ENCODE measurements around the gene SEPTIN8. TPM values are rescaled to one million over a fixed set of nuclear protein-coding genes. Genes with fewer than 3 reads are reported as not detected.

The SEPTIN8 gene
- total RNA-seq, 1 donor from 2014 or later = 26.9 TPM

GRCh38 chr5:132759114-132760048 lies 17.7 kb downstream of the SEPTIN8 start:
- peaks cover 1% of the 10 kb centered on the region for H3K9me3 Mint-ChIP-seq (ENCODE audit: unreplicated experiment)
- no peak overlapping the region for H3K4me3 Mint-ChIP-seq (ENCODE audit: unreplicated experiment)
- H3K27me3 Mint-ChIP-seq (ENCODE audit: unreplicated experiment) = peaks cover 8% of the 10 kb centered on the region
- peaks cover 6% of the 10 kb centered on the region for H3K36me3 Mint-ChIP-seq (ENCODE audit: unreplicated experiment)
- DNase-seq = no peak
- TF ChIP-seq, protein P1, sequence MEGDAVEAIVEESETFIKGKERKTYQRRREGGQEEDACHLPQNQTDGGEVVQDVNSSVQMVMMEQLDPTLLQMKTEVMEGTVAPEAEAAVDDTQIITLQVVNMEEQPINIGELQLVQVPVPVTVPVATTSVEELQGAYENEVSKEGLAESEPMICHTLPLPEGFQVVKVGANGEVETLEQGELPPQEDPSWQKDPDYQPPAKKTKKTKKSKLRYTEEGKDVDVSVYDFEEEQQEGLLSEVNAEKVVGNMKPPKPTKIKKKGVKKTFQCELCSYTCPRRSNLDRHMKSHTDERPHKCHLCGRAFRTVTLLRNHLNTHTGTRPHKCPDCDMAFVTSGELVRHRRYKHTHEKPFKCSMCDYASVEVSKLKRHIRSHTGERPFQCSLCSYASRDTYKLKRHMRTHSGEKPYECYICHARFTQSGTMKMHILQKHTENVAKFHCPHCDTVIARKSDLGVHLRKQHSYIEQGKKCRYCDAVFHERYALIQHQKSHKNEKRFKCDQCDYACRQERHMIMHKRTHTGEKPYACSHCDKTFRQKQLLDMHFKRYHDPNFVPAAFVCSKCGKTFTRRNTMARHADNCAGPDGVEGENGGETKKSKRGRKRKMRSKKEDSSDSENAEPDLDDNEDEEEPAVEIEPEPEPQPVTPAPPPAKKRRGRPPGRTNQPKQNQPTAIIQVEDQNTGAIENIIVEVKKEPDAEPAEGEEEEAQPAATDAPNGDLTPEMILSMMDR (IDR thresholded peaks at IDR 0.05; ENCODE audit: partially characterized antibody, unreplicated experiment) = no peak
- H3K4me1 Mint-ChIP-seq (ENCODE audit: low read depth, unreplicated experiment) = no peaks in the 10 kb centered on the region
- H3K27ac Mint-ChIP-seq (ENCODE audit: unreplicated experiment) = no peak overlapping the region

DNA sequence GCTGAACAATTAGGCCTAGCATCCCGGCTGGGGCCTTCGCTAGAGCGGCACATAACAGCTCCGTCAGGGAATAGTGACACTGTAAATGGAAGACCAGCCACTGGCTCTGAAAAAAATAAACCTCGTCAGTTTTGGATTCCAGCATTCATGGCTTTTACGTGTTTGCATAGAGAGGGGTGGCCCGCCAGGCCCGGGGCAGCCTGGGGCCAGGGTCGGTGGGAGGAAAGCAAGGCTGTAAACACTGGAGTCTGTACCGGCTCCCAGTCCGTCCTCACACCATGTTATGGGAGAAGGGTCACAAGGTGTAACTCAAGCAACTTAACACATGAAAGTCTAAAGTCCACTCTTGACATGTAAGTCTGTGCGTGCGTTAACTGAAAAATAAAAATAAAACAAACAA lies 18.6 kb downstream of the SEPTIN8 start:
- DNase-seq = no peak
- TF ChIP-seq, protein P1 (IDR thresholded peaks at IDR 0.05; ENCODE audit: partially characterized antibody, unreplicated experiment) = no peak
- H3K27me3 Mint-ChIP-seq (ENCODE audit: unreplicated experiment) = peaks cover 8% of the 10 kb centered on the region
- peaks cover 6% of the 10 kb centered on the region for H3K36me3 Mint-ChIP-seq (ENCODE audit: unreplicated experiment)
- H3K4me1 Mint-ChIP-seq (ENCODE audit: low read depth, unreplicated experiment) = no peaks in the 10 kb centered on the region
- H3K27ac Mint-ChIP-seq (ENCODE audit: unreplicated experiment) = no peak overlapping the region
- H3K9me3 Mint-ChIP-seq (ENCODE audit: unreplicated experiment) = peaks cover 1% of the 10 kb centered on the region
- no peak overlapping the region for H3K4me3 Mint-ChIP-seq (ENCODE audit: unreplicated experiment)

DNA sequence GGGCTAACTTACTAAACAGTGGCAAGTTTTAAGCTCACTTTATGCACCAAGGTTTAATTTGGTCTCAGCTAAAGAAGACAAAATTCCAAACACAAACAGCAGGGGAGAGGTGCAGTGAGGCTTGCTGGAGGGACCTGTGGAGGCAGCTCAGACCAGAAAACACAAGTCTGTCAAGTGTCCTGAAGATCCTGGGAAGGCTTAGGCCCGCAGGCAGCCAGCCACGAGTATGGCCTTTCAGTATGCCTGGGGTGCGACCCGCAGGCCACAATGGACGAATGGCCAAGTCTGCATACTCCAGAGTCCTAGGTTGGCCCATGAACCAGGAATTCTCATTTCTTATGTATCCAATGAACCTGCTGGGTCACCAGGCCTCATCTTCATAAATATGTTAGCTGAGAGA lies 20.5 kb downstream of the SEPTIN8 start:
- DNase-seq = no peak
- TF ChIP-seq, protein P1 (IDR thresholded peaks at IDR 0.05; ENCODE audit: partially characterized antibody, unreplicated experiment) = no peak
- H3K9me3 Mint-ChIP-seq (ENCODE audit: unreplicated experiment) = peaks cover 1% of the 10 kb centered on the region
- H3K4me1 Mint-ChIP-seq (ENCODE audit: low read depth, unreplicated experiment) = no peaks in the 10 kb centered on the region
- H3K36me3 Mint-ChIP-seq (ENCODE audit: unreplicated experiment) = peaks cover 6% of the 10 kb centered on the region
- H3K4me3 Mint-ChIP-seq (ENCODE audit: unreplicated experiment) = no peak overlapping the region
- peaks cover 5% of the 10 kb centered on the region for H3K27me3 Mint-ChIP-seq (ENCODE audit: unreplicated experiment)
- no peak overlapping the region for H3K27ac Mint-ChIP-seq (ENCODE audit: unreplicated experiment)

DNA sequence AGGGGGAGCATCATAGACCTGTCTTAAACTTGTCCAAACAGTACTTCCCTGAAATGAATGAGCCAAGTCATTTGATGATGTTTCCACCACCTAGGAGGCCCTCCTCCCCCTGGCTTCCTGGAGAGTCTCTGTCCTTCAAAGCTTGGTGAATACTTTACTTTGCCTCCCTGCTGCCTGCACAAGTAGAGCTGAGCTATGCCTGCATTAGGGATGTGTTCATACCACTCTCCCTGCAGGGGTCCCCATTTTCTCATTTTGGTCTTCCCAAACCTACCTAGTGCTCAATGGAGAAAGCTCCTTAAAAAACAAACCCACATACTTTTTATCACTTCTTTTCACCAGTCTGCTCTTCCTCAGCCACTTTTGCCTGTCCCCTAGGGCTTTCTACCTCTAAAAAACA lies 22.1 kb downstream of the SEPTIN8 start:
- Mint-ChIP-seq H3K36me3 (ENCODE audit: unreplicated experiment) (peaks cover 6% of the 10 kb centered on the region), H3K27ac (ENCODE audit: unreplicated experiment) (no peak overlapping the region), H3K4me1 (ENCODE audit: low read depth, unreplicated experiment) (no peaks in the 10 kb centered on the region), H3K9me3 (ENCODE audit: unreplicated experiment) (peaks cover 1% of the 10 kb centered on the region), H3K27me3 (ENCODE audit: unreplicated experiment) (peaks cover 2% of the 10 kb centered on the region), H3K4me3 (ENCODE audit: unreplicated experiment) (no peak overlapping the region)
- DNase-seq = no peak
- TF ChIP-seq, protein P1 (IDR thresholded peaks at IDR 0.05; ENCODE audit: partially characterized antibody, unreplicated experiment) = no peak

DNA sequence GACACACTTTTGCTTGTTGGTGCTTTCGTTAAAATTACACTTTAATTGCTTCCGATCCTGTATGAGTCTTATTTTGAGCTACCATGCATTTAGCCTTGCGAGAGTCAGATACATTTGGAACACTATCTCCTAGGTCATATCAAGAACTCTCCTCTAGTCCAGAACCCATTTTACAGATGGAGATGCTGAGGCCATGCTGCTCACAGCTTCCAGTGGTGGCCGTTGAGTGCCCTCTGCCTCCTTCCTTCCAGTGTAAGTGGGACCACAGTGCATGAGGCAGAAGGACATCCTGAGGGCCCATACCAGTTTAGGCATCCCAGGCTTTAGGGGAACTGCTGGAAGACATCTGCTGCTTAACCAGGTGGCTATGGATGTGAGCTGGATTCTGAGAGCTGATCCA lies 22.9 kb downstream of the SEPTIN8 start:
- no peak overlapping the region for H3K4me3 Mint-ChIP-seq (ENCODE audit: unreplicated experiment)
- no peak overlapping the region for H3K27ac Mint-ChIP-seq (ENCODE audit: unreplicated experiment)
- peaks cover 6% of the 10 kb centered on the region for H3K36me3 Mint-ChIP-seq (ENCODE audit: unreplicated experiment)
- TF ChIP-seq, protein P1 (IDR thresholded peaks at IDR 0.05; ENCODE audit: partially characterized antibody, unreplicated experiment) = no peak
- H3K27me3 Mint-ChIP-seq (ENCODE audit: unreplicated experiment) = peaks cover 2% of the 10 kb centered on the region
- H3K9me3 Mint-ChIP-seq (ENCODE audit: unreplicated experiment) = peaks cover 1% of the 10 kb centered on the region
- DNase-seq = no peak
- H3K4me1 Mint-ChIP-seq (ENCODE audit: low read depth, unreplicated experiment) = peaks cover 3% of the 10 kb centered on the region

All from glutamatergic neuron (in vitro differentiated cells).